Panc1 (cell line): ENCODE data around the gene UIMC1.

Experiments used
- CTCF ChIP-seq: fragments of 450-650 bp; IDR thresholded peaks from 2 replicates; pipeline ENCODE4 v1.5.1; 2017; ENCODE audit warnings: mild to moderate bottlenecking
- POLR2AphosphoS5 ChIP-seq: IDR thresholded peaks from 2 replicates; pipeline ENCODE4 v1.6.1; 2012; ENCODE audit warnings: mild to moderate bottlenecking, low read depth, low read length, moderate library complexity
- SIN3A ChIP-seq: IDR thresholded peaks from 2 replicates; pipeline ENCODE4 v1.6.1; 2012; ENCODE audit warnings: low read depth, mild to moderate bottlenecking, low read length, moderate library complexity, borderline replicate concordance; ENCODE audit not compliant: insufficient read depth
- TCF7L2 ChIP-seq: IDR thresholded peaks from 2 replicates; pipeline ENCODE4 v1.6.1; 2011; ENCODE audit warnings: mild to moderate bottlenecking, low read depth, low read length, inconsistent platforms

GRCh38 chr5:176902911-176903664 is 103.5 kb downstream of the UIMC1 start:
- no peak for TF ChIP-seq CTCF
- no peak for TF ChIP-seq TCF7L2
- TF ChIP-seq POLR2AphosphoS5 = no peak
- no peak for TF ChIP-seq SIN3A
